HG02973 (cell line): ENCODE results near the gene TRMT61A.

ENCODE experiments used
- ATAC-seq: cut with Tn5 transposase; IDR thresholded peaks from one replicate; pipeline ENCODE4 v1.9.1; 2021; ENCODE audit warnings: moderate library complexity; ENCODE audit not compliant: unreplicated experiment

The TRMT61A gene

DNA sequence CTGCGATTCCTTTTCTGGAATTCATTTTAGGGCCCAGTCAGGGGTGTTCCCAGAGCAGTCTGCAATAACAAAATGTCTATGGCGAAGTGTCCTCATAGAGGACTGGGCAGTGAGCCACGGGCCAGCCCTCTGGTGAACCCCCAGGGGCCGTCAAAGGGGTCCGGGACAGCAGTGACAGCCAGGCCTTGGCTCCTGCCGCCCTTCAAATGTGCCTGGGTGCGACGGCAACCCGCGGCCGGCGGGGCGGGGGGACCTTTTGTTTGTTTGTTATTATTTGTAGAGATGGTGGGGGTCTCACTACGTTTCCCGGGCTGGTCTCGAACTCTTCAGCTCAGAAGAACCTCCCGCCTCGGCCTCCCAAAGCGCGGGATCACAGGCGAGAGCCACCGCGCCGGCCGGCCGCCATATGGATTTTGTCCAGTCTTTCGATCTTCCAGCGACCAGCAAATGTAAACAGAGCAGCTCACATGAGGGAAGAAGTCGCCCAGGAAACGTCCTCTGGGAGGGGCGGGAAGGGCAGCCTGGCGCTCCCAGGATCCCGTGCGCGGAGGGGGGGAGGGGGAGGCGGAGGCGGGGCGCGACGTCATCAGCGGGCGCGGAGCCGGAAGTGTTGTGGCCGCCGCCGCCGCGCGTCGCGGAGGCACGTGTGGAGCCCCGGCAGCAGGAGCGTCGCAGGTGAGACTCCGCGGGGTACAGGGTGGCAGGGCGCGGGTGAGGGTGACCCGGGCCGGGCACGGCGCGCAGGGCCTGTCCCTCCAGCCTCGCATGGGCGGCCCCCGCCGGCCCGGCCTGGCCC is at the start of gene TRMT61A:
Gene TRMT61A, plus strand, starts transcription at position 610 of the 796 bp plus-strand sequence. CDS start 783 bp downstream, outside the sequence.
- no peak for ATAC-seq

DNA sequence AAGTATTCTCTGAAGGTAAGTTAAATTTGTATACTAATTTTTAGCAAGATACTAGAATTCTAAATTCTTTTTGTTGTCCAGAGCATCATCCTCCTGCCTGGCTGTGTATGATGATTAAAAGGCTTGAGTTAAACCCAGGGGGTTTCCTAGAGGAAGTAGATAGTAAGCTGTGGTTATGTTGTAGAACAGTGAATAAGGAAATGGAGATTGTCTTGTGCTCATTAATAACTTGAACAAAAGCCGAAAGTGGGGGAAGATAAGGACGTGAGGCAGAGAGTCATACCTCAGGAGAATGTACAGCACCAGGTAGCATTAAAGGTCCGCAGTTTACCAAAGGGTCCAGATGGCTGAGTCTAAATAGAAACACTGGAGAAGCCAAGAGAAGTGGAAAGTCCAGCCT is 48.4 kb upstream of the TRMT61A start:
- ATAC-seq: peak; percentile 87

DNA sequence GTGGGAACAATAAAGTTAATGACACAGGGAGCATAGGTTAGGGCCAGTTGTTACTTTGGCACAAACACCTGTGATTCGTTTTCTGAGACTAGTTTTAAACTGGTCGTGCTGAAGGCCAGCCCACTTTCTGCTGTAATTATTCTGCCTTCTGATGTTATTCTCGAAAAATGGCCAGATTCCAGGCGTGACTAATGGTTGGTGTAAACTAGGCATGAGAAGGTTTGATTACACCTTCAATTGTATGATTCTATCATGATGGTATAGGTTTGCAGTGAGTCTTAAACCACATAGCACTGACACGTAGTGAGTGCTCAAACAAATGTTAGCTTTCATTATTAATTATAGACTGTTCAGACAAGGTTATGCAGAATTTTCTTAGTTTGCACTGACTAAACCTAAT is 45.4 kb upstream of the TRMT61A start:
- ATAC-seq: no peak

DNA sequence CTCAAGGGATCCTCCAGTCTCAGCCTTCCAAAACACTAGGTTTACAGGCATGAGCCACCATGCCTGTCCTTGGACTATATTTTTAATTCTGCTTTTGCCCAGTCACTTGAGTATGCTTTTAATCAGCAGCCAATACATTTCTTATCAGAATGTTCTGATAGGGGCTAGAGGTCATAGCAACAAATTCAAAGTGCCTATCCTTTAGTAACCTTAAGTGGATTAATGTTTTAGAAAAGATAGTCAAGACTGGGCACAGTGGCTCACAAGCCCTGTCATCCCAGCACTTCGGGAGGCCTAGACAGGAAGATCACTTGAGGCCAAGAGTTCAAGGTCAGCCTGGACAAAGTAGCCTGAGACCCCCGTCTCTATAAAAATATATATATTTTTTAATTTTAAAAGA is 43.5 kb upstream of the TRMT61A start:
- ATAC-seq: no peak

DNA sequence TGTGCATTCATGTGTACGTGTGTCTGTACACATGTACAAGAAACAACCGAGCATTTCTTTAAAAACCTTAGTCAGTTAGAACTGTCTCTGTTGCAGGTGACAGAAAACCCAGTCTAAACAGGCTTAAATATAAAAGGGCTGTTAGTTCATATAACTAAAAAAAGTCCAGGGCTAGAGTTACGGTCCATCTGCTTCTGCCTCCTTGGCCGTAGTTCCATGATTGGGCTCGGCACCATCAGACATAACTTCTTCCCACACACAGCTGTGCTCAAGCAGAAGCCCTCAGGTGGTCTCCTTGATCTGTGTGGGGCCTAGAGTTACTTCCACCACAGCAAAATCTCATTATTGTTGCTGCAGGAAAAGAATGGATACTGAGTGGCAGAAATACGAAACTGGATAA is 40.9 kb upstream of the TRMT61A start:
- ATAC-seq: no peak

DNA sequence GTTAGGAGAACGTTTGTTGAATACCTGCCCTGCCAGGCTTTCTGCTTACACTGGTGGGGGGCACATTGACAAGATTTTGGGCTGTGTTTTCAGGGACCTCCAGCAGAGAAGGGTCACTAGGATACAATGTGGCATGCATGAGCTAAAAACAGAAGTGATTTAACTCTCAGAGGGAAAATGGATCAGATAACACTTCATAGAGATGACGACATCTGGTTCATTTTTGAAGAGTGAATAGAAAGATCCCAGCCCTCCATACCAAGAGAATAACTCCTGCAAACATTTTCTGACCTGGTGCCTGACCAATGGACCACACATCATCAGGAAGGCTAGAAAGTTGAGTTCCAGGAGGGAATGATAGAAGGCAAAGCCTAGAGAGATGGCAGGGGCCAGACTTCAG is 40.0 kb upstream of the TRMT61A start:
- ATAC-seq: no peak

DNA sequence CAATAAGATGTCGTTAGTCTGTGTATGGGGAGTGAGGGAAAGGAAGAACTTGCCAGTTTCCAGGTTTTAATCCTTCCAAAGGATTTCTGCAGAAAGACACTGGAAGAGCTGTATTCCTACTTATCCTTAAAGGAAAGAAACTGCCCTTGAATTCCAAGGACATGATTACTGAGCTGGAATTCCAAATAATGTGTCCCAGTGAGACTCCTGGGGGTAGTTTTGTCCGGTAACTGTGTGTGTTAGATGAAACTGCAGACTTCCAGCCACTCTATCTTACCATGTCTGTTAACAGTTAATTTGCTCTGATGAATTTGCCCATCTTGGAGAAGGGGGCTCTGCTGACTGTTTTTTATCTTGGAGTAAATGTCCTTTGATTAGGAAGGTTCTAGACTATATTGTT is 39.4 kb upstream of the TRMT61A start:
- ATAC-seq: no peak

DNA sequence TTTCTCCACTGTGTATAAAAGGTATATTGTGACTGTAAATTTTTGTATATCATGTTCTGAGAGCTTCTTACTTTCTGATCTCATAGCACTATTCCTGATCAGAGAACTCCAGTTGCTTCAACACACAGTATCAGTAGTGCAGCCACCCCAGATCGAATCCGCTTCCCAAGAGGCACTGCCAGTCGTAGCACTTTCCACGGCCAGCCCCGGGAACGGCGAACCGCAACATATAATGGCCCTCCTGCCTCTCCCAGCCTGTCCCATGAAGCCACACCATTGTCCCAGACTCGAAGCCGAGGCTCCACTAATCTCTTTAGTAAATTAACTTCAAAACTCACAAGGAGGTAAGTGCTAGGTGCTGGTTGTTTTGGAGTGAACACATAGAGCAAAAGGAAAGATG is 37.3 kb upstream of the TRMT61A start:
- no peak for ATAC-seq

DNA sequence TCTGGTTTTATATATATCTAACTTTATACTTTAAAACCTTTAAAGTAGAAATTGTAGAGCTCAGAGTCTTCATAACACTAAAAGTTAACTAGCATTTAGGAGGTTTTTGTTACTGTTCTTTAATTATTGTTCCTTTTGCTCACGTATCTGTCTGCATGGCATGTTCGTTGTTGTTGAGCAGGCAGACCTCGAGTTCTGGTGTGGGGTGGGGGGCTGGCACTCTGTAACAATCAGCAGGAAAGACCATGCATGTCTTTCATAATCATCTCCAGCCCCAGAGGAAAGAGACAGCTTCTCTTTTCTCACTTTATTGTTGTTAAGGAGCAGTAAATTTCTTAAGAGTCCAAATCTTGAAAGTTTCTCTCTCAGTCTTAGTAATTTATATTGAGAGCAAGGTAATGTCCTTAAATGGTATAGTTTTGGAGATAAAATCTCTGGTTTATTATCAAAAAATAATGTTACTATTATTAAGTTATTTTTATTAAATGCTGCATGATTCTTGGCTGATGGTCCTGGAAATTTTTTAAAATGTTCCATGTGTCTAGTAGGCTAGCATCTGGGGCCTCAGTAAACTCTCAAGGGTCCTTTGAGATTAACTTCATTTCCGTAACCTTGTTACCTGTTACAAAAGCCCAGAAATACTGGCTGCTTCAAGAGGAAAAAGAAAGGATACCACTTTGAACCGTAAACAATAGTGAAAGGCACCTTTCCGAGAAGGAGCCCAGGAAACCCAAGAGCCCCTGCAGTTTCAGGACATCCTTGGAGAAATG is 36.7 kb upstream of the TRMT61A start:
- ATAC-seq: no peak

DNA sequence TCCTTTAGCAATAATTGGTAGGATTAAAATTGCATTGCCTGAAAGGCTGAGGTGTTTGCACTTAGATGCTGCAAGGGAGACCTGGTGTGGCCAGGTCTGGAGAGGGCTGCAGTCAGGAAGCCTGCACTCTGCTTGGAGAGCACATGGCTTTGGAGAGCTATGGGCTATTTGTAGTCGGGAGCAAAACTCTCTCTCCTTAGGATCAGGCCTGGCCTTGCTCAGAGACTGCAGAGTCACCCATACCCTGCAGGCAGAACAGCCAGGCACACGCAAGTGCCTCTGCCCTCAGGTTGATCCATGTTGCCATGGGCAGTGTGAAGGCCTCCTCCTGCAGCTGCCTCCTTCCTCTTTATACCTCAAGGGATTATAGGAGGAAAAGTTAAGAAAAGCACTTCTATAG is 33.1 kb upstream of the TRMT61A start:
- ATAC-seq: no peak

DNA sequence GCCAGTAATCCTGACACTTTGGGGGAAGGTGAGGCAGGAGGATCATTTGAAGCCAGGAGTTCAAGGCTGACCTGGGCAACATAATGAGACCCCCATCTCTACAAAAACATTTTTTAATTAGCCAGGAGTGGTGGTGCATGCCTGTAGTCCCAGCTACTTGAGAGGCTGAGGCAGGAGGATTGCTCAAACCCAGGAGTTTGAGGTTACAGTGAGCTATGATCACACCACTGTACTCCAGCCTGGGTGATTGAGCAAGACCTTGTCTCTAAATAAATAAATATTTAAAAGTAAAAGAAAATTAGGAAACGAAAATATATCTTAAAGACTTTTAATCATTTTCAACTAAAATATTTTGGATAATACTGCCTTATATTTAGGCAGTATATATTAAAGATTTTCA is 32.2 kb upstream of the TRMT61A start:
- no peak for ATAC-seq

DNA sequence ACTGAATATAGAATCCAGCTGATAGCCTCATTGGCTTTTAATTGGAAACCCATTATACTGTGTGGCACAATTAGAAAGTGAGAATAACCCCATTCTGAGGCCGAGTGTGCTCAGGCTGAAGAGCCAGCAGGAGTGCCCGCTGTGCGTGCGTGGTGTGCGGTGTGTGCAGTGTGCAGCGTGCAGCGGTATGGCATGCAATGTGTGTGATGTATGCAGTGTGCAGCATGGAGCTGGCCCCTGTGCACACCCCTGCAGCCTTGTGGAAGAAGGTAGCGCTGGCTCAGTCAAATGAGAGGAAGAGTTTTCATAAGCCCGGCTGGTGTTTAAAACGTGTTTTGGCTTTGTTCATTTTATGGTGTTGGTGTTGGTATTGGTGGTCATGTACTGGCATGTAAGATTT is 29.3 kb upstream of the TRMT61A start:
- ATAC-seq: no peak

DNA sequence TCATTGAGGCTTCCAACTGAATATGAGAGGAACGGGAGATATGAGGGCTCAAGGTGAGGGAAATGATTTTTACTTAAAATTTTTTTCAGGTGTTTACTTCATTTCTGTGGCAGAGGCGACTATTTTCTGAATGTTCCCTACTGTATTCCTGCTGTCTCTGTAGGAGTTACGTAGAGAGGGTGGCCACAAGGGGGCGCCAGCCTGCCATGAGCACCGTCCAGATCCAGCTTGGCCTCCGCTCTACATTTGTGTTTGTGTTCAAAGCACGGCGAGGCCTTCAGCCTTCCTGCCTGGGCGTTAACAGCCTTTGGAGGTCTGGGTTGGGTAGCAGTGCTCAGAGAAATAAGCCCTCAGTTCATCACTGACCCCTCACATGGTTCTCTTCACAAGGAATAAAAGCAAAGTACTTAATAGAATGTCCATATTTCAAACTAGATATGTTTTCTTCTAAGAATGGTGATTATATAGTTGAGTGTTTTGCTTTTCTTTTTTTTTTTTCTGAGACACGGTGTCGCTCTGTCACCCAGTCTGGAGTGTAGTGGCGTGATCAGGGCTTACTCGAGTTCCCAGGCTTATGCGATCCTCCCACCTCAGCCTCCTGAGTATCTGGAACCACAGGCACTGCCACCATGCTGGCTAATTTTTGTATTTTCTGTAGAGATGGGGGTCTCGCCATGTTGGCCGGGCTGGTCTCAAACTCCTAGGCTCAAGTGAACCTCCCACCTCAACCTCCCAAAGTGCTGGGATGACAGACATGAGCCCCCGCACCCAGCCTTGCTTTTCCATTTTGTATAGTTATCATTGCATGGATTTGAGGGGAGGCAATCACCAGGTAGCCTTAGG is 28.6 kb upstream of the TRMT61A start:
- peak; percentile 63 for ATAC-seq

DNA sequence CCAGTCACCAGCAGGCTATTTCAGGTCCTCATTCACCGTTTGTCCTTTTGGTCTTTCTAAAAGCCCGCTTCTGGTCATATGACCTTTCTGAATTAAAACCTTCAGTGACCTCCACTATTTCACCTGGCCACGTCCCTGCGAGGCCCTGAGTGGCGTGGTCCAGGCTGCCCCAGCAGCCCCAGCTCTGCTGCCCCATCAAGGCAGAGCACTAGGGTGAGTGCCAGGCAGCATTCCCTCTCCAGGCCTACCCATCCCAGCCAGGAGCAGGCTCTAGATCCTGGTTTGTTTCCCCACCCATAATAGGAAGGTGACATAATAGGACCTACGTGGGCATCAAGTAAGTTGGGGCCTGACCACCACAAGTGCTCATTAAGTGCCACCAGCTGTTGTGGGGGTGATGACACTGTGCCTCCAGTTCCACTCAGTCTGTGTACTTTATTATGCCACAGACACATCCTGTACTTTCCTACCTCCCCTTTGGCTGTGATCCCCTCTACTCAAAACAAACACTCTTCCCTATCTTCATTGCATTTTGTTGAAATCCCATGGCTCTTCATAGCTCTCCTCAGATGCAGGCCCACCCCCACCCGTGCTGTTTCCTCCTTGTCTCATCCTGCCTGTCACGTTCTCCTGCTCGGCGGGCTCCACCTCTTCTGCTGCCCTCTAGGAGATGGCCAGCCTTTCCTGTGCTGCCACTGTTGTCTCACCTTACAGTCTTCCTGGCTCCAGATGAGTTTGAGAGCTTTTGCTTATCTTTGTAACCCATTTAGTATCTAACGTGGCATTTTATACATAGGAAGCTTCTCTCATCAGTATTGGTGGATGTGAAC is 27.7 kb upstream of the TRMT61A start:
- ATAC-seq: no peak

DNA sequence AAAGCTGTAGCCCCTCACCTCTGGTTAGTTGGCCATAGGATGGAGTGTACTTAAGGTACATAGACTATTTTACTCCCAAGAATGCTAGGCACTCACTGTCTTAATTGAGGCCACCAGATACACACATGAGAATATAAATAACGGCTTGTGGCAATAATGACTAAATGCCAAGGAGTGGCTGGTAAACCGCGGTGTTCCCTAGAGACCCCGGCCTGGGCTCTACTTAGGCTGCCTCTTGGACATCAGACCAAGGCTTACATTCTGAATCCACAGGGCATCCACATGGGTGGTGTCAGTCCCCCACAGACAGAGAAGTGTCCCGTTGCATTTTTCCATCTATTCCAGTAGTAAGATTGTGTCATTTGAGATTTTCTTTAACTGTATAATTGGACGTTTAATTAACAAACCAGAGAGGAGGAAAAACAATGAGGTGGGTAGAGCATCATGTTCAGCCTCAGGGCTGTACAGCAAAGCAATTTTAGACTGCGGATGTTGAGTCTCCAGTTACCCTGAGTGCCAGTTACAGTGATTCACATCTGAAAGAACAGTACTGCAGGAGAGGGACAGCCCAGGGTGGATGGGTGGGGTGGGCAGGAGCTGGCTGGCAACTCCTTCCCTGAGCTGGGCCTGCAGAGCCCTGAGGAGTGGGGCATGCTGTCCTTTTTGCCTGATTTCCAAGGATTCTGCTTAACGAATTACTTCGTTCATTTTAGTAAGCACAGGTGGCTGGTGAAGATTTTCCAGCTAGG is 26.9 kb upstream of the TRMT61A start:
- ATAC-seq: no peak

DNA sequence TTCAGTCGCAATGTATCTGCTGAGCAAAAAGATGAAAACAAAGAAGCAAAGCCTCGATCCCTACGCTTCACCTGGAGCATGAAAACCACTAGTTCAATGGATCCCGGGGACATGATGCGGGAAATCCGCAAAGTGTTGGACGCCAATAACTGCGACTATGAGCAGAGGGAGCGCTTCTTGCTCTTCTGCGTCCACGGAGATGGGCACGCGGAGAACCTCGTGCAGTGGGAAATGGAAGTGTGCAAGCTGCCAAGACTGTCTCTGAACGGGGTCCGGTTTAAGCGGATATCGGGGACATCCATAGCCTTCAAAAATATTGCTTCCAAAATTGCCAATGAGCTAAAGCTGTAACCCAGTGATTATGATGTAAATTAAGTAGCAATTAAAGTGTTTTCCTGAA is 26.1 kb upstream of the TRMT61A start:
- ATAC-seq: no peak

DNA sequence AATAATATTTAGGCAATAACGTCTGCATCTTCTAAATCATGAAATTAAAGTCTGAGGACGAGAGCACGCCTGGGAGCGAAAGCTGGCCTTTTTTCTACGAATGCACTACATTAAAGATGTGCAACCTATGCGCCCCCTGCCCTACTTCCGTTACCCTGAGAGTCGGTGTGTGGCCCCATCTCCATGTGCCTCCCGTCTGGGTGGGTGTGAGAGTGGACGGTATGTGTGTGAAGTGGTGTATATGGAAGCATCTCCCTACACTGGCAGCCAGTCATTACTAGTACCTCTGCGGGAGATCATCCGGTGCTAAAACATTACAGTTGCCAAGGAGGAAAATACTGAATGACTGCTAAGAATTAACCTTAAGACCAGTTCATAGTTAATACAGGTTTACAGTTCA is 25.7 kb upstream of the TRMT61A start:
- no peak for ATAC-seq

DNA sequence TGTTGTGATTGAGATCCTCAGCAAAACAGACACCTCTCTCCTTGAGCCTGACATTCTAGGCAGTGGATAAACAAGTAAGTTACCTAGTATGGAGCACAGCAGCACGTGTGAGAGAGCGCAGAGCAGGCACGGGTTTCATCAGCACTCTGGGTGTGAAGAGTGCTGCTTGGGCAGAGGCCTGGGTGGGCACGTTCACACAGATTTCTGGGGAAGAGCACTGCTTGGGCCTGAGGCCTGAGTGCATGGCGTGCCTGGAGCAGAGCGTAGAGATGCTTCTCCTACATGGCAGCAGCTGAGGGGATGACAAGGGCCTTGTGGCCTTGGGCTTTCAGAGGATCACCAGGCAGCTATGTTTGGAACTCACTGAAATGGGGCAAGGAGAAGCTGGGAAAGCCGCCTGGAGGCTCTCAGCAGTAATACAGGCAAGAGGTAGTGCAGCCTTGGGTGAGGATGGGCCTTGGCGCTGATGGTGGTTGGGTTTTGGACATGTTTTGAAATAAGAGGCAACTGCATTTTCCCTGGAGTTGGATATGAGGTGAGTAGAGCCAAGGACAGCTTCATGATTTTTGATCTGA is 23.9 kb upstream of the TRMT61A start:
- no peak for ATAC-seq

DNA sequence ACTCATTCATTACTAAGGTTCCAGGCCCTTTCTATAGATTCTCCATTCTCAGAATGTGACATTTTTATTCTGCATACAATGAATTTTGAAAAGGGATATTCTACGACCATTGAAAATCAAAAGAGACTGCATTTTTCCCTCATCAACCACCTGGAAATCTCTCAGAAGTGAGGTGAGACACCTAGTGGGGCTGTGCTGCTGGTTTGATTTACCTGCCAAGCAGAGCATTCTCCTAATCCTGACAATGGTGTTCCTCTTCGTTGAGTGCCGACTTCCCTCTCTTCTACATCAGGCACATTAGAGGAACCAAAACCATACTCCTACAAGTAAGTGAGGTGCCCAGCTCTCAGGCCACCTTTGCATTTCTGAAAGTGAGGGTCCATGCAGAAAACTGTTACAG is 21.2 kb upstream of the TRMT61A start:
- ATAC-seq: no peak
